Measurements from ENCODE around the gene ZC3HAV1L.

The ZC3HAV1L gene

GRCh38 chr7:139075871-139076686 lies 40.2 kb upstream of the ZC3HAV1L start:
- no peaks in the 10 kb centered on the region for H3K27me3 ChIP-seq (ENCODE audit: control insufficient read depth in 1 of 2, insufficient read depth in 1 of 2, low read length in 2 of 2)
- H3K9me3 ChIP-seq (ENCODE audit: control insufficient read depth, low read length), result no peaks in the 10 kb centered on the region
- H4K91ac ChIP-seq (ENCODE audit: low read length), result no peak overlapping the region
- H2BK120ac ChIP-seq (ENCODE audit: low read depth, low read length), result no peak overlapping the region
- H3K4me1 ChIP-seq (ENCODE audit: control insufficient read depth, insufficient read depth, low read depth, low read length), result peaks cover 6% of the 10 kb centered on the region
- WGBS, result 93% methylated on average over 11 of the region's 11 CpGs
- H3K14ac ChIP-seq (ENCODE audit: low read length in 2 of 2), result no peak overlapping the region
- peaks cover 25% of the 10 kb centered on the region for H3K79me1 ChIP-seq (replicated peaks; ENCODE audit: low read length, poor library complexity, severe bottlenecking)
- H3K27ac ChIP-seq (ENCODE audit: low read length, poor library complexity, severe bottlenecking), result no peak overlapping the region
- H2BK5ac ChIP-seq (ENCODE audit: low read depth, low read length, poor library complexity, severe bottlenecking), result no peak overlapping the region
- H3K9ac ChIP-seq (ENCODE audit: low read length), result no peak overlapping the region
- no peak overlapping the region for H3K4ac ChIP-seq (ENCODE audit: low read depth in 1 of 2, low read length in 2 of 2)
- H2BK12ac ChIP-seq (ENCODE audit: low read length in 2 of 2), result no peak overlapping the region
- no peak overlapping the region for H3K4me2 ChIP-seq (ENCODE audit: low read length, poor library complexity, severe bottlenecking)
- no peak overlapping the region for H3K23ac ChIP-seq (ENCODE audit: low read length in 2 of 2)
- no peak overlapping the region for H2BK15ac ChIP-seq (ENCODE audit: low read depth, poor library complexity, severe bottlenecking)
- H4K8ac ChIP-seq (ENCODE audit: low read length), result no peak overlapping the region
- no peak overlapping the region for H2AFZ ChIP-seq (ENCODE audit: low read depth, low read length)
- no peak overlapping the region for H3K4me3 ChIP-seq (ENCODE audit: insufficient read depth in 1 of 2, low read depth in 1 of 2, low read length in 2 of 2)
- no peak for DNase-seq
- no peak overlapping the region for H3K18ac ChIP-seq (ENCODE audit: low read depth in 1 of 2, low read length in 2 of 2)
- no peak overlapping the region for H2AK5ac ChIP-seq (ENCODE audit: low read length, severe bottlenecking)
- peaks cover 30 to 88% of the 10 kb centered on the region in 2 experiments for H3K36me3 ChIP-seq (ENCODE audit: control insufficient read depth in 1 of 2, insufficient read depth in 2 of 2, low read depth in 1 of 2, low read length in 2 of 2)

DNA sequence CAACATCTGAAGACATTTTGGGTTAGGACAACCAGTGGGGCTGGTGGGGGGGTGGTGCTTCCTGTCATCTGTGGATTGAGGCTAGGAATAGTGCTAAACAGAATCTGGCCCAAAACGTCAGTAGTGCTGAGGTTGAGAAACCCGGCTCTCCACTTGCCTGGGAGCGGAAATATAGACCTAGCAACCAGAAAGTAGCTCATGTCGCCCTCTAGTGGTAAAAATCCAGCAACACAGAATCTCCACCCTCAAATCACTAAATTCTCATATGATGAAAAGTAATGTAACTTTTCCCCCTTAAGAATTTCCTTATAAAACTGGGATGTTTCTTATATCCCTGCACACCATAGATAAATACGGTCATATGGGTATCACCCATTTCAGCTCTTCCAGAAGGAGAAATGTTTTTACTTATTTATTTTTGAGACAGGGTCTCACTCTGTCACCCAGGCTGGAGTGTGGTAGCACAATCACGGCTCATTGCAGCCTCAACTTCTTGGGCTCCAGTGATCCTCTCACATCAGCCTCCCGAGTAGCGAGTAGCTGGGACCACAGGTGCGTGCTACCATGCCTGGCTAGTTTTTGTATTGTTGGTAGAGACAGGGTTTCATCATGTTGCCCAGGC lies 39.3 kb upstream of the ZC3HAV1L start:
- H4K91ac ChIP-seq (ENCODE audit: low read length), result no peak overlapping the region
- H3K27ac ChIP-seq (ENCODE audit: low read length, poor library complexity, severe bottlenecking), result no peak overlapping the region
- H4K8ac ChIP-seq (ENCODE audit: low read length), result peak overlapping the region; percentile 61
- peak overlapping the region; percentile 64 for H3K9ac ChIP-seq (ENCODE audit: low read length)
- H2BK5ac ChIP-seq (ENCODE audit: low read depth, low read length, poor library complexity, severe bottlenecking), result no peak overlapping the region
- no peak overlapping the region for H3K4me3 ChIP-seq (ENCODE audit: insufficient read depth in 1 of 2, low read depth in 1 of 2, low read length in 2 of 2)
- no peaks in the 10 kb centered on the region for H3K27me3 ChIP-seq (ENCODE audit: control insufficient read depth in 1 of 2, insufficient read depth in 1 of 2, low read length in 2 of 2)
- H2AFZ ChIP-seq (ENCODE audit: low read depth, low read length), result no peak overlapping the region
- H2BK12ac ChIP-seq (ENCODE audit: low read length in 2 of 2), result peak overlapping the region in 1 of 2 experiments; percentile 77
- no peaks in the 10 kb centered on the region for H3K9me3 ChIP-seq (ENCODE audit: control insufficient read depth, low read length)
- peaks cover 21% of the 10 kb centered on the region for H3K79me1 ChIP-seq (replicated peaks; ENCODE audit: low read length, poor library complexity, severe bottlenecking)
- DNase-seq, result peak; percentile 82
- no peak overlapping the region for H3K14ac ChIP-seq (ENCODE audit: low read length in 2 of 2)
- peaks cover 6% of the 10 kb centered on the region for H3K4me1 ChIP-seq (ENCODE audit: control insufficient read depth, insufficient read depth, low read depth, low read length)
- H2AK5ac ChIP-seq (ENCODE audit: low read length, severe bottlenecking), result peak overlapping the region; percentile 42
- H3K23ac ChIP-seq (ENCODE audit: low read length in 2 of 2), result no peak overlapping the region
- 42% methylated on average over 9 of the region's 9 CpGs for WGBS
- H3K4me2 ChIP-seq (ENCODE audit: low read length, poor library complexity, severe bottlenecking), result no peak overlapping the region
- H3K36me3 ChIP-seq (ENCODE audit: control insufficient read depth in 1 of 2, insufficient read depth in 2 of 2, low read depth in 1 of 2, low read length in 2 of 2), result peaks cover 24 to 83% of the 10 kb centered on the region in 2 experiments
- no peak overlapping the region for H3K4ac ChIP-seq (ENCODE audit: low read depth in 1 of 2, low read length in 2 of 2)
- H2BK120ac ChIP-seq (ENCODE audit: low read depth, low read length), result peak overlapping the region; percentile 49
- peak overlapping the region in 1 of 2 experiments; percentile 54 for H3K18ac ChIP-seq (ENCODE audit: low read depth in 1 of 2, low read length in 2 of 2)
- no peak overlapping the region for H2BK15ac ChIP-seq (ENCODE audit: low read depth, poor library complexity, severe bottlenecking)

- Histone ChIP-seq H3K9me3 (ENCODE audit: control insufficient read depth, low read length) (no peaks in the 10 kb centered on the region), H4K91ac (ENCODE audit: low read length) (no peak overlapping the region), H3K18ac (ENCODE audit: low read depth in 1 of 2, low read length in 2 of 2) (no peak overlapping the region), H2AK5ac (ENCODE audit: low read length, severe bottlenecking) (no peak overlapping the region), H3K4me1 (ENCODE audit: control insufficient read depth, insufficient read depth, low read depth, low read length) (peaks cover 4% of the 10 kb centered on the region), H2BK5ac (ENCODE audit: low read depth, low read length, poor library complexity, severe bottlenecking) (no peak overlapping the region), H3K79me1 (replicated peaks; ENCODE audit: low read length, poor library complexity, severe bottlenecking) (peaks cover 13% of the 10 kb centered on the region), H3K14ac (ENCODE audit: low read length in 2 of 2) (no peak overlapping the region), H4K8ac (ENCODE audit: low read length) (no peak overlapping the region), H3K9ac (ENCODE audit: low read length) (no peak overlapping the region), H2AFZ (ENCODE audit: low read depth, low read length) (no peak overlapping the region), H2BK12ac (ENCODE audit: low read length in 2 of 2) (no peak overlapping the region), H3K4ac (ENCODE audit: low read depth in 1 of 2, low read length in 2 of 2) (no peak overlapping the region), H2BK15ac (ENCODE audit: low read depth, poor library complexity, severe bottlenecking) (no peak overlapping the region), H3K27me3 (ENCODE audit: control insufficient read depth in 1 of 2, insufficient read depth in 1 of 2, low read length in 2 of 2) (no peaks in the 10 kb centered on the region), H3K27ac (ENCODE audit: low read length, poor library complexity, severe bottlenecking) (no peak overlapping the region), H2BK120ac (ENCODE audit: low read depth, low read length) (no peak overlapping the region), H3K4me2 (ENCODE audit: low read length, poor library complexity, severe bottlenecking) (no peak overlapping the region), H3K36me3 (ENCODE audit: control insufficient read depth in 1 of 2, insufficient read depth in 2 of 2, low read depth in 1 of 2, low read length in 2 of 2) (peaks cover 21 to 79% of the 10 kb centered on the region in 2 experiments), H3K4me3 (ENCODE audit: insufficient read depth in 1 of 2, low read depth in 1 of 2, low read length in 2 of 2) (no peak overlapping the region), H3K23ac (ENCODE audit: low read length in 2 of 2) (no peak overlapping the region)
- no peak for DNase-seq
- WGBS, result 96% methylated on average over 7 of the region's 8 CpGs
Observed at GRCh38 chr7:139072796-139073195, 37.0 kb upstream of the ZC3HAV1L start.

GRCh38 chr7:139071680-139072079 lies 35.8 kb upstream of the ZC3HAV1L start:
- Histone ChIP-seq H3K14ac (ENCODE audit: low read length in 2 of 2) (no peak overlapping the region), H3K9ac (ENCODE audit: low read length) (no peak overlapping the region), H3K4me1 (ENCODE audit: control insufficient read depth, insufficient read depth, low read depth, low read length) (peaks cover 4% of the 10 kb centered on the region), H4K91ac (ENCODE audit: low read length) (no peak overlapping the region), H3K23ac (ENCODE audit: low read length in 2 of 2) (no peak overlapping the region), H2BK120ac (ENCODE audit: low read depth, low read length) (no peak overlapping the region), H2BK12ac (ENCODE audit: low read length in 2 of 2) (no peak overlapping the region), H2AK5ac (ENCODE audit: low read length, severe bottlenecking) (peak overlapping the region; percentile 26), H4K8ac (ENCODE audit: low read length) (no peak overlapping the region), H2BK15ac (ENCODE audit: low read depth, poor library complexity, severe bottlenecking) (no peak overlapping the region), H3K18ac (ENCODE audit: low read depth in 1 of 2, low read length in 2 of 2) (no peak overlapping the region), H3K79me1 (replicated peaks; ENCODE audit: low read length, poor library complexity, severe bottlenecking) (peaks cover 9% of the 10 kb centered on the region), H3K36me3 (ENCODE audit: control insufficient read depth in 1 of 2, insufficient read depth in 2 of 2, low read depth in 1 of 2, low read length in 2 of 2) (peaks cover 26 to 79% of the 10 kb centered on the region in 2 experiments), H3K27me3 (ENCODE audit: control insufficient read depth in 1 of 2, insufficient read depth in 1 of 2, low read length in 2 of 2) (no peaks in the 10 kb centered on the region), H2BK5ac (ENCODE audit: low read depth, low read length, poor library complexity, severe bottlenecking) (no peak overlapping the region), H3K9me3 (ENCODE audit: control insufficient read depth, low read length) (no peaks in the 10 kb centered on the region), H2AFZ (ENCODE audit: low read depth, low read length) (no peak overlapping the region), H3K4me2 (ENCODE audit: low read length, poor library complexity, severe bottlenecking) (no peak overlapping the region), H3K27ac (ENCODE audit: low read length, poor library complexity, severe bottlenecking) (no peak overlapping the region), H3K4ac (ENCODE audit: low read depth in 1 of 2, low read length in 2 of 2) (no peak overlapping the region), H3K4me3 (ENCODE audit: insufficient read depth in 1 of 2, low read depth in 1 of 2, low read length in 2 of 2) (no peak overlapping the region)
- no peak for DNase-seq
- 98% methylated on average over 3 of the region's 3 CpGs for WGBS

All from mesenchymal stem cell (in vitro differentiated cells and primary cell).